Muscle layer of duodenum (tissue), 2 donors: ENCODE measurements around the gene ACAD9.
"Not testable (repeated sequence)": the region's sequence is repeated elsewhere in the genome, so short reads cannot be mapped to it uniquely, and the experiment has no call there.

ENCODE experiments used
- H3K27ac ChIP-seq: one replicate; pipeline ENCODE4 v1.7.0; 2013; ENCODE audit warnings: mild to moderate bottlenecking, low read length
- H3K27me3 ChIP-seq: one replicate; pipeline ENCODE4 v1.7.0; 2013; ENCODE audit warnings: low read depth, mild to moderate bottlenecking, control low read depth, low read length
- H3K36me3 ChIP-seq, 2 donors: one replicate each; pipeline ENCODE4 v1.7.0; 2013; ENCODE audit warnings: low read length in 2 of 2, control low read depth in 1 of 2, mild to moderate bottlenecking in 1 of 2; ENCODE audit not compliant: insufficient read depth in 2 of 2, control insufficient read depth in 1 of 2
- H3K4me1 ChIP-seq, 2 donors: one replicate each; pipeline ENCODE4 v1.7.0; 2013; ENCODE audit warnings: low read length in 2 of 2, mild to moderate bottlenecking in 2 of 2, control low read depth in 1 of 2, moderate library complexity in 1 of 2; ENCODE audit not compliant: insufficient read depth in 2 of 2, control insufficient read depth in 1 of 2
- H3K4me3 ChIP-seq, 2 donors: one replicate each; pipeline ENCODE4 v1.7.0; 2013; ENCODE audit warnings: low read length in 2 of 2, low read depth in 1 of 2, mild to moderate bottlenecking in 1 of 2
- H3K9me3 ChIP-seq, 2 donors: one replicate each; pipeline ENCODE4 v1.7.0; 2013; ENCODE audit warnings: low read length in 2 of 2, control low read depth in 1 of 2, mild to moderate bottlenecking in 1 of 2; ENCODE audit not compliant: control insufficient read depth in 1 of 2
- donor health status: healthy.

Gene ACAD9

DNA sequence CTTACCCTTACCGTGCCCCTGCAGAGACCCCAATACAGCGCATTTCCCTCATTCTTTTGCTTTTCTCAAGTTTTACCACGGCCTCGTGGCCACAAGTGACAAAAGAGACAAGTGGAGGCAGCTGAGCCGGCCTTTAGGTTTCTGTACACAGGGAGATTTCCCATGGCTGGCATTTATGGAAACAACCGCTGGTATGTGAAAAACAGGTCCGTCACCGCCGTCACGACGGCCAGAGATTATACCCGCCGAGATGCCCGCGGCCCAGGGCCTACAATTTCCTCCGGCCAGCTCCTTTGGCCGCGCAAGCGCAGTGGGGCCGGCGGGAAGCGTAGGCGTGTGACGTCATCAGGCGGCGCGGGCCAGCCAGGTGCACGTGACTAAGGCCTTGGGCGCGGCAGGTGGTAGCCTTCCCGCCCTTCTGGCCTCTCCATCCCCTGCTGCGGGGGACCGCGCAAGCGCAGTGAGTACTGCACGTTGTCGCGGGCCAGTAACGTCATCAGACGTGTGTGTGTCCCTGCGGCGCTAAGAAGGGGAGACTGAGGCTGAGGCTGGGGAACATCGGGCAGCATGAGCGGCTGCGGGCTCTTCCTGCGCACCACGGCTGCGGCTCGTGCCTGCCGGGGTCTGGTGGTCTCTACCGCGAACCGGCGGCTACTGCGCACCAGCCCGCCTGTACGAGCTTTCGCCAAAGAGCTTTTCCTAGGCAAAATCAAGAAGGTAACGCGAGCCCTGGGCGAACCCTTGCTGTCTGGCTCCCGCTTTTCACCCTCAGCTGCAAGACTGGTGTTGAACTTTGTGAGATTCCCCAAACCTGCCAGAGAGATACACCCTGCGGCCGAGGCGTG is at the start of gene ACAD9:
Gene ACAD9, plus strand, starts transcription at position 496 of the 845 bp plus-strand sequence. Its CDS starts 72 bp downstream, at position 568.
- Histone ChIP-seq H3K36me3 (peaks cover 6 to 19% of the 10 kb centered on the region in 2 donors), H3K4me3 (peak within 1 kb of the TSS; percentile 83 to 95), H3K9me3 (no peaks in the 10 kb centered on the region), H3K27me3 (no peaks in the 10 kb centered on the region), H3K27ac (peak within 1 kb of the TSS; percentile 96), H3K4me1 (peaks cover 19 to 42% of the 10 kb centered on the region in 2 donors)

DNA sequence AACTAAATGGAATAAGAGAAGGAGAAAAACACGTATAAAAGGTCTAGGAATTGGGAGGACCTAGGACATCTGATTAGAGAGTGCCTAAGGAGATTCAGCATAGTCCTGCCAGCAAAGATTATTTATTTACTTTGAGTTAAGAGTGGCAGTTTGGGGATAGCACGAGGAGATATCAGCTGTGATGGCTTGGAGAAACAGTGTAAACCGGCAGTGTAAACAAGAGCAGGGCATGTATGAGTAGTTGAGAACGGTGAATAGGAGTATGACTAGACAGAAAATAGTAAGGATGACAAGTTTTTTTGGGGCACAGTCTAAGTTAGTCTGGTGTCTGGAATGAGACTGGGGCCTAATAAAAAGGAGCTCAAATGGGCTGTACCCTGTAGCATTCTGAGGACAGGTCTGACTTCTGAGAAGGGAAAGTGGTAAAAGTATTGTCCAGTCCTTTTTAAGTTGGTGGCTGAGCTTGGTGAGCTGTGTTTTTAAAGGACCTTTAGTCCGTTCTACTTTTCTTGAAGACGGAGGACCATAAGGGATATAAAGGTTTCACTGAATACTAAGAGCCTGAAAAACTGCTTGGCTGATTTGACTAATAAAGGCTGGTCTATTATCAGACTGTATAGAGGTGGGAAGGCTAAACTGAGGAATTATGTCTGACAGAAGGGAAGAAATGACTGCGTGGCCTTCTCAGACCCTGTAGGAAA is 49.3 kb upstream of the ACAD9 start:
- not testable (repeated sequence) for H3K36me3 ChIP-seq, H3K4me1 ChIP-seq, H3K27ac ChIP-seq, H3K4me3 ChIP-seq, H3K27me3 ChIP-seq, H3K9me3 ChIP-seq

DNA sequence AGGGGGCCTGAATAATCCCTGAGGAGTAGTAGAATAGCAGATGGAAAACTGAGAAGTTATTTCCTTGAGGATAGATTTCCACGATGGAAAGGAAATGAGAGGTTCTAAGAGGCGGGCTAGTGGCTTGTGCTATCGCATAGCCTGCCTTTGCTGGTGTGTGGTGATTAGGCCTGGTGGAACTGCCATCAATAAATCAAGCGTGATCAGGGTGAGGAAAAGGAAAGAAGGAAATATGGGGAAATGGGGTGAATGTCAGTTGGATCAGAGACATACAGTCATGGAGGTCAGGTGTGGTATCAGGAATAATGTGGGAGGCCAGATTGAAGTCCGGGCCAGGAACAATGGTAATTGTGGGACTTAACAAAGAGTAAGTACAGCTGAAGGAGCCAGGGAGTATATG is 48.7 kb upstream of the ACAD9 start:
- not testable (repeated sequence) for H3K36me3 ChIP-seq, H3K27ac ChIP-seq, H3K4me1 ChIP-seq, H3K9me3 ChIP-seq, H3K4me3 ChIP-seq, H3K27me3 ChIP-seq

DNA sequence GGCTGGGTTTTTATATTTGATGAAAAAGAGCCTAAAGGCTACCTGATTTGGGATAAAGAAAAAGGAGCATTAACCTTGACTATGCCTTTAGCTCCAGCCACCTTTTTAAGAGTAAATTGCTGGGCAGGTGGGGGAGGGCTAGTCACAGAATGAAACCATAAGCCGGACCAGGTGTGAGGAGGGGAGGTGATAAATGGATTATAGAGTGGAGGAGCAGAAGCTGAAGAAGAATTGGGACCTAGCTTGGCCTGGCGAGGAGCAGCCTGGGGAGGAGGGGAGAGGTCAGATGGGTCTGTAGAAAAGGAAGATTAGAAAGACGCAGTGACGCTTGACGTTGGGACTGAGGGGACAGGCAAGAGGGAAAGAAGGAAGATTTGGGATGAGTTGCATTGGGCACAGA is 46.4 kb upstream of the ACAD9 start:
- not testable (repeated sequence) for H3K36me3 ChIP-seq, H3K4me1 ChIP-seq, H3K27me3 ChIP-seq, H3K4me3 ChIP-seq, H3K9me3 ChIP-seq, H3K27ac ChIP-seq

DNA sequence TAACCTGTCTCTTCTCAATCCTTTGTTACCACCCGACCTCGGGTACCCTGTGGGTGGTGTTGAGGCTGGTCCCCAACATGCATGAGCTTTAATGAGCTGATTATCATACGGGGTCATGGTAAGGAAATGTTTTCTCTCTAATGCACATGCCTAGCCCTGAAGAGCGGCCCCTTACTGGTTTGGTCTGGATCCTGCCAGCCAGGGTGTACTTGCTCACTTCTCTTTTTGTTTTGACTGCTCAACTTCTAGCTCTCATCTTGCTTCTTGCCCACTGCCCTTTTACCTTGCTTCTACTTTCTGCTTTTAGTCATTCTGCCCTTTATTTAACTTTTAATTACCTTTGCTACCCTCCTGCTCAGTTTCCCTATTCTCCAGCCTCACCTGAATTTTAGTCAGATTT is 44.3 kb upstream of the ACAD9 start:
- no peaks in the 10 kb centered on the region for H3K9me3 ChIP-seq
- H3K36me3 ChIP-seq = no peaks in the 10 kb centered on the region
- H3K4me1 ChIP-seq = no peaks in the 10 kb centered on the region
- H3K27me3 ChIP-seq = no peaks in the 10 kb centered on the region
- no peak overlapping the region for H3K27ac ChIP-seq
- no peak overlapping the region for H3K4me3 ChIP-seq

DNA sequence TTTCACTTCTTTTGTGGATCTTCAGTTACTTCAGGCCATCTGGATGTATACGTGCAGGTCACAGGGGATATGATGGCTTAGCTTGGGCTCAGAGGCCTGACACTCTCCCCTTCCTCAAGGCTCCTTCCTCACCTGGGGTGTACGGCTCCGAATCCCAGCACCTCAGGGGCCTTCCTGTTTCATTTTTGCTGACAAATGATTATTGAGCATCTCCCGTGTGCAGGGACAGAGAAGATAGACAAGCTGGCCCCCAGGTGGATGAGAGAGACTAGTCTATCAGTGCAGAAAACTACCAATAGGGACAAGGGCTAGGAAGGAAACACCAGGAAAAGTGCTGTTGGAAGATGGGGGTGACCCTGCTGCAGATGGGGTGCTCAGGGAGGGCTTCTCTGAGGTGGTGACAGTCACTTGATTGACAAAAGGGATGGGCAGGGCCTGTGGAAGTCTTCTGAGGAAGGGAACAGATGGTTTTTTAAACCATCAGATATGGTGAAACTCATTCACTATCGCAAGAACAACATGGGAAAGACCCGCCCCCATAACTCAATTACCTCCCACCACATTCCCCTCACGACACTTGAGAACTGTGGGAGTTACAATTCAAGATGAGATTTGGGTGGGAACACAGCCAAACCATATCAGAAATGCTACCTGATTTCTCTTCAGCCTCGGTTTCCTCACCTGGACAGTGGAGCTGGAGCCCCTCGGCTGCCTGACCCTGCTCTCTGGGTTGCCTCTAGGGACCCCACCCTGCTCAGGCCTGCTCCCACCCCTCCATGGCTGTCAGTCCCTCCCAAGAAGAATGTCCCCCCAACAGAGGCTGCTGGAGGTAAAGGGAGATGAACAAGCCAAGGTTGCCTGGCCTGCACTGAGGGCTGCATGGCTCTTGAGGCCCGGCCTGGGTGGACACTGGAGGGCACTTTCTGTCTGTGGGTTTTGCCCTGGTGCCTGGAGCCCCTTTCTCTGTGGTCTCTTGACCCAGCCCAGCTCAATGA is 37.2 kb upstream of the ACAD9 start:
- H3K4me1 ChIP-seq = peaks cover 9 to 10% of the 10 kb centered on the region in 2 donors
- no peak overlapping the region for H3K4me3 ChIP-seq
- no peaks in the 10 kb centered on the region for H3K36me3 ChIP-seq
- H3K27ac ChIP-seq = no peak overlapping the region
- no peaks in the 10 kb centered on the region for H3K9me3 ChIP-seq
- no peaks in the 10 kb centered on the region for H3K27me3 ChIP-seq

DNA sequence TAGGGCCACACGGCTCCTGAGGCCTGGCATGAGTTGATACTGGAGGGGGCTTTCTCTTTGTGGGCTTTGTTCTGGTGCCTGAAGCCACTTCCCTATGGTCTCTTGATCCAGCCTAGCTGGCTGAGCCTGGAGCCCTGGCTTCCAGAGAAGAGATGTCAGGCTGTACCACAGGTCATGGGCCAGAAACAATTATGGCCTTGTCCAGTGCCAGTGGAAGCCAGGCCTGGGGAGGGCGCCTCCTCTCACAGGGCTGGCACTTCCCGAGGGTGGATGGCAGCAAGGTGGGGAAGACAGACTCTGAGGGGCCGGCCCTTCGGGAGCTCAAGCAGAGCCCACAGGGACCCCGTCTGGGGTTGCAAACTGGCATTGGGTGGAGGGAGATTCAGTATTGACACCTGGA is 34.9 kb upstream of the ACAD9 start:
- no peak overlapping the region for H3K4me3 ChIP-seq
- no peaks in the 10 kb centered on the region for H3K9me3 ChIP-seq
- H3K27me3 ChIP-seq = no peaks in the 10 kb centered on the region
- H3K36me3 ChIP-seq = no peaks in the 10 kb centered on the region
- peaks cover 9 to 10% of the 10 kb centered on the region in 2 donors for H3K4me1 ChIP-seq
- H3K27ac ChIP-seq = no peak overlapping the region

DNA sequence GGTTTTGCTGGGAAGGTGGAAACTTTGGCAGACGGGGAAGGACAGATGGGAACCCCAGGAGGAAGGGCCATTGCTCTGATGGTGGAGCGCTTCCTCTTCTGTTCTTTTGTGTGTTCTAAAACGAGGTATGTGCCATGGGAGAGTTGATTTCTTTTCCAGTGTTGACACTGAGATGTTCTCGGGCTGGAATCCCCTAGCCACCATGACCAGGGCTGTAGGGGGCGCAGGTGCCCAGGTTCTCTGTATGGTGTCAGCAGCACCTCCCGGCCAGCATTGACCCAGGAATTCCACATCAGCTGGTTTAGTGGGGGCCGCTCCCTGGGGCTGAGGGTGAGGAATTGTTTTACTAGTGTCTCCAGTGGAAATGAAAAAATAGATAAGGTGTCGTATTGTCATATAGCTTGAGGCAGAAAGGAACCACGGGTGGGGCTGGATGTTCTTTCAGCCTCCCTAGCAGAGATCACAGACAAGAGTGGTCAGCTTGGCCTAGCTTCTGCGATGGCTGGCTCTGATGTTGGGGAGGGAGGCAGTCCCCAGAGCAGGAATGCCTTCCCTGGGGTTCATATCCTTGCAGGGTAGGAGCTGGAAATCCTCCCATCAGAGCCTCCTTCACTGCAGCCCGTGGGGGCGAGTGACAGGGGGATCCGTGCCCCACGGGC is 34.2 kb upstream of the ACAD9 start:
- H3K36me3 ChIP-seq = no peaks in the 10 kb centered on the region
- H3K27ac ChIP-seq = no peak overlapping the region
- H3K9me3 ChIP-seq = no peaks in the 10 kb centered on the region
- H3K27me3 ChIP-seq = no peaks in the 10 kb centered on the region
- peaks cover 9 to 10% of the 10 kb centered on the region in 2 donors for H3K4me1 ChIP-seq
- H3K4me3 ChIP-seq = peak overlapping the region; percentile 55 to 67

DNA sequence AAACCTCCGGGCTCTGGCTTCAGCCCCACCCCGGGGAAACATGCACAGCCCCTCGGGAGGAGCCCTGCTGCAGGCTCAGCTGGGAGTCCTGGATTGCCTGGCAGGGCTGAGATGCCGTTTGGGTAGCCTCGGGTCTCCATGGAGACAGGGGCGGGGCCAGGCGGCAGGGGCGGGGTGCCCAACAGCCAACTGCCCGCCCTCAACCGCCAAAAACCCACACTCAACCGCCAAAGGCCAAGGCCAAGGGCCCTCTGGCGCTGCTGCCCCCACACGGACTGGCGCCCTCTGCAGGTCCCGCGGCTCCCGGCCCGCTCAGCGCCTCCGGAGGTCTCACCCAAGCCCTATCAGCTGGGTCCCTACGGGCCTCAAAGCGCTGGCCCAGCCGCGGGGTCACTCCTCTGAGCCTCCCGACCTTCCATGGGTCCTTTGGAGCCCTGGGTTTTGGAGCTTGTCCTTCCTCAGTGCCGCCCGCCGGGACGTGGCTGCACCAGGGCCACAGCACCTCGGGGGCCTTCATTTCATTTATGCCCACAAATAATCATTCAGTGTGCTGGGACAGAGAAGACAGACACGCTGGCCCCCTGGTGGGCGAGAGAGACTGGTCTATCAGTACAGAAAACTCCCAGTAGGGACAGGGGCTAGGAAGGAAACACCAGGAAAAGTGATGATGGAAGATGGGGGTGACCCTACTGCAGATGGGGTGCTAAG is 33.5 kb upstream of the ACAD9 start:
- Histone ChIP-seq H3K9me3 (no peaks in the 10 kb centered on the region), H3K4me1 (peaks cover 9 to 10% of the 10 kb centered on the region in 2 donors), H3K27ac (no peak overlapping the region), H3K4me3 (peak overlapping the region; percentile 55 to 67), H3K27me3 (no peaks in the 10 kb centered on the region), H3K36me3 (no peaks in the 10 kb centered on the region)

DNA sequence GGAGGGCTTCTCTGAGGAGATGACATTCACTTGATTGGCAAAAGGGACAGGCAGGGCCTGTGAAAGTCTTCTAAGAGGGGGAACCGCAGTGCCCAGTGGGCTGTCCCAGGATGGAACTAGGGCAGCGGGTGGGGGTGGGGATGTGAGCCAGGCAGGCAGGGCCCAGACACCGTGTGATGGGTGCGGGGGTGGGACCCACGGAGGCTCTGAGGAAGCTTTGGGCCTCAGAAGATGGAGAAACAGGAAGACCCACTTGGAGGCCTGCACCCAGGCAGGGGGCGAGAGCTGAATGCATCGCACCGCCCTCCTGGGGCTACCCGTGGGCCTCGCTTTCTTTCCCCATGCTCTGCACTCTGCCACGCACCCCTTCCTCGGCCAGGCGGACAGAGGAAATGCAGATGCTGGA is 32.9 kb upstream of the ACAD9 start:
- Histone ChIP-seq H3K27ac (no peak overlapping the region), H3K4me1 (peaks cover 9 to 10% of the 10 kb centered on the region in 2 donors), H3K9me3 (no peaks in the 10 kb centered on the region), H3K36me3 (no peaks in the 10 kb centered on the region), H3K4me3 (peak overlapping the region in 1 of 2 donors; percentile 67), H3K27me3 (no peaks in the 10 kb centered on the region)
